Muscle layer of duodenum (tissue), 2 donors: Measurements from ENCODE around the gene TCN2.
"Not testable (repeated sequence)": the region's sequence is repeated elsewhere in the genome, so short reads cannot be mapped to it uniquely, and the experiment has no call there.

Source experiments
- H3K27ac ChIP-seq: one replicate; pipeline ENCODE4 v1.7.0; 2013; ENCODE audit warnings: mild to moderate bottlenecking, low read length
- H3K27me3 ChIP-seq: one replicate; pipeline ENCODE4 v1.7.0; 2013; ENCODE audit warnings: low read depth, mild to moderate bottlenecking, control low read depth, low read length
- H3K36me3 ChIP-seq, 2 donors: one replicate each; pipeline ENCODE4 v1.7.0; 2013; ENCODE audit warnings: low read length in 2 of 2, control low read depth in 1 of 2, mild to moderate bottlenecking in 1 of 2; ENCODE audit not compliant: insufficient read depth in 2 of 2, control insufficient read depth in 1 of 2
- H3K4me1 ChIP-seq, 2 donors: one replicate each; pipeline ENCODE4 v1.7.0; 2013; ENCODE audit warnings: low read length in 2 of 2, mild to moderate bottlenecking in 2 of 2, control low read depth in 1 of 2, moderate library complexity in 1 of 2; ENCODE audit not compliant: insufficient read depth in 2 of 2, control insufficient read depth in 1 of 2
- H3K4me3 ChIP-seq, 2 donors: one replicate each; pipeline ENCODE4 v1.7.0; 2013; ENCODE audit warnings: low read length in 2 of 2, low read depth in 1 of 2, mild to moderate bottlenecking in 1 of 2
- H3K9me3 ChIP-seq, 2 donors: one replicate each; pipeline ENCODE4 v1.7.0; 2013; ENCODE audit warnings: low read length in 2 of 2, control low read depth in 1 of 2, mild to moderate bottlenecking in 1 of 2; ENCODE audit not compliant: control insufficient read depth in 1 of 2
- donor health status: healthy.

Gene TCN2

DNA sequence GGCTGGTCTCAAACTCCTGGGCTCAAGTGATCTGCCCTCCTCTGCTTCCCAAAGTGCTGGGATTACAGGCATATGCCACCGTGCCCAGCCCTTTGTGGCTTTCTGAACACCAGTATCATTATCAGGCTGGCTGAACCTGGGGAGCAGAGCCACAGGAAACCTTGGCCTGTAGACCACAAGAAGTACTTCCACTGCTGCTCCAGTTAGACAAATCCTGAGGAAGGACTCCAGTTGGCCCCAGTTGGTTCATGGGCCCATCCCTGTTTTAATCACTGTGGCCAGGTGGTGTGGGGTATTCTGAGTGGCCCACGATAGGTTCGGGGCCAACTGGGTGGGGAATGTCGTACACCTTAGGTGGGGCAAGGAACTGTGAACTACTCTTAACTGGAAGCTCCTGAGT, 66.2 kb downstream of the TCN2 start:
- H3K4me1 ChIP-seq = peaks cover 0 to 5% of the 10 kb centered on the region in 2 donors
- H3K36me3 ChIP-seq = no peaks in the 10 kb centered on the region
- H3K4me3 ChIP-seq = no peak overlapping the region
- no peaks in the 10 kb centered on the region for H3K27me3 ChIP-seq
- no peaks in the 10 kb centered on the region for H3K9me3 ChIP-seq
- no peak overlapping the region for H3K27ac ChIP-seq

- Histone ChIP-seq H3K4me1 (no peaks in the 10 kb centered on the region), H3K27ac (no peak overlapping the region), H3K4me3 (no peak overlapping the region), H3K36me3 (no peaks in the 10 kb centered on the region), H3K27me3 (no peaks in the 10 kb centered on the region), H3K9me3 (no peaks in the 10 kb centered on the region)
These were observed 67.5 kb downstream of the TCN2 start for GRCh38 chr22:30674482-30674881.

DNA sequence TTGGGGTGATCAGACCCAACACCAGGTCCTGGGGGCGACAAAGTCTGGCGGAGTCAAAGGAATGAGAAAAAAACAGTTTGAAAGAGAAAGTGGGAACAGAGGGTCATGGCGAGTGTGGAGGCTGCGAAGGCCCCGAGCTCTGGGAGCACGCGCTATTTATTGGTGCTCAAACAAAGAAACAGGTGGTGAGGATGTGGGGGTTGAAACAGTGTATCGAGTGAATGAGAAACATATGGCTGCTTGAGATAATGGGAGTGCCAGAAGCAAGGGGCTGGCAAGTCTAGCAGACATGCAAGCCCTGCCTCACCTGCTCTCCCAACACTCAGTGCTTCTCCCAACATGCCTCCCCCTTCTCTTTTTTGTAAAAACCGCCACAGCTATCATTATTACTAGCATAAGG, 68.5 kb downstream of the TCN2 start:
- Histone ChIP-seq H3K27me3 (no peaks in the 10 kb centered on the region), H3K4me1 (peaks cover 0 to under 1% of the 10 kb centered on the region in 2 donors), H3K4me3 (no peak overlapping the region), H3K27ac (no peak overlapping the region), H3K9me3 (no peaks in the 10 kb centered on the region), H3K36me3 (no peaks in the 10 kb centered on the region)

- not testable (repeated sequence) for H3K36me3 ChIP-seq, H3K4me3 ChIP-seq, H3K9me3 ChIP-seq, H3K27me3 ChIP-seq, H3K27ac ChIP-seq
- H3K4me1 ChIP-seq = peaks cover 0 to 12% of the 10 kb centered on the region in 2 donors
These were observed 69.6 kb downstream of the TCN2 start for GRCh38 chr22:30676565-30676964.
